CD4-positive, alpha-beta T cell treated with Interleukin-21 for 1 hour (primary cell): ENCODE data around the gene EPGN.
A peak's percentile ranks its signal among the peaks of the same experiment; 100 is the strongest.

Experiments used
- DNase-seq: peaks from one replicate; pipeline ENCODE4 v3.0.0-alpha.2; 2020

The EPGN gene

DNA sequence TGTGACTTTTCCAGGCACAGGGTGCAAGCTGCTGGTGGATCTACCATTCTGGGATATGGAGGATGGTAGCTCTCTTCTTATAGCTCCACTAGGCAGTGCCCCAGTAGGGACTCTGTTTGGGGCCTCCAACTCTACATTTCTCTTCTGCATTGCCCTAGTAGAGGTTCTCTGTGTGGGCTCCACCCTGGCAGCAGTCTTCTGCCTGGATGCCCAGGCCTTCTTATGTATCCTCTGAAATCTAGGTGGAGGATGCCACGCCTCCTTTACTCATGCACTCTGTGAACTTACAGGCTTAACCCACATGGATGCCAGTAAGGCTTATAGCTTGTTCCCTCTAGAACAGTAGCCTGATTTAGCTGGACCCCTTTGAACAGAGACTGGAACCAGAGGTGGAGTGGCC lies 35.8 kb downstream of the EPGN start:
- DNase-seq, result no peak

DNA sequence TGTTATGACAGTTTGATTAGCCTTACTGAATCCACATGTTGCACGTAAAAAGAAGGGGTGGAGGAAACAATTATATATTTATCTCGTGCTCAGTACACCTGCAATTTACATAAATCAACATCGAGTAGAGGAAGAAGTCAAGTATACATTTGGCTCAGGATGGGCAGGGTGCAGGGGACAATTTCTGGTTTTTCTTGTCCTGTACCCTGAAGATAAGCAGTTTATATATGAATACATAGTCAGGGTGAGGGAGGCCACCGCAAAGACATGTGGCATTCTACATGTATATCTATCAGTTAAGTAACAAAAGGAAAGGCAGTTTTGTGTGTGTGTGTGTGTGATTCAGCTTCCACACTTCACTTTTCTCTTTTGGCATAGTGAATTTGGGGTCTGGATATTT lies 45.6 kb downstream of the EPGN start:
- DNase-seq, result no peak

DNA sequence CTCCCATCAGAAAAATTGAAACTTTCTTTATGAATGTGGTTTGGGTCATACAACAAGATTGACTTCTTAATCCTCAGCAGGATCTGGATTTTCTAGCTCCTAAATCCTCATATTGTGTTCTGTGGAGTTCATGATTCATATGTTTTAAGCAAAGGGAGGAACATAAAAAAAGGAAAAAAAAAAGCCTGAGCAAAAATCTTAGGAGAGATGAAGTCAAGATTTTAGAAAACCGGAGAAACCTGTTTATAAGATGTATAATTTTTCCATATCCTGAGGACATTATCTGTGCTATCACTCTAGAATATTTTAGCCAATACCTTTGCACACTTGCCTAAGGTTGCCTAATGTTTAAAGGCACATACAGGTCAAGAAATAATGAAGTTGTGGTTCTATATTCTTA lies 49.7 kb downstream of the EPGN start:
- no peak for DNase-seq

DNA sequence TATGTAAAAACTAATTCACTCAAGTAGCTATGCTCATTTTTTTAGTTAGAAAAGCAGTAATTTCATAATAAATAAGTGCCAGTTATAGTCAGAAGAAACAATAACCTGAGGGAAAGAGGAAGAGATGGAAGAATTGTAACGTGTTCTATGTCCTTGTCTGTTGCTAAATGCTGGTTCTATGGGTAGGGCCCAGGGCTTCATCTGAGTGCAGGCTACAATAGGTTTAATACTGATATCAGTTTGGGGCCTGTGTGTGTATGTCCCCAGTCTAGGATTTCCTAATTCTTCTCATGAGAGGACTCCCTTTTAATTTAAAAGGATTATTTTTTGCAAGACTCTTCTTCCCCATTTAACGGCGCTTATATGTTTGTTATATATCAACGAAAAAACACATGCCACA lies 53.4 kb downstream of the EPGN start:
- DNase-seq, result no peak

DNA sequence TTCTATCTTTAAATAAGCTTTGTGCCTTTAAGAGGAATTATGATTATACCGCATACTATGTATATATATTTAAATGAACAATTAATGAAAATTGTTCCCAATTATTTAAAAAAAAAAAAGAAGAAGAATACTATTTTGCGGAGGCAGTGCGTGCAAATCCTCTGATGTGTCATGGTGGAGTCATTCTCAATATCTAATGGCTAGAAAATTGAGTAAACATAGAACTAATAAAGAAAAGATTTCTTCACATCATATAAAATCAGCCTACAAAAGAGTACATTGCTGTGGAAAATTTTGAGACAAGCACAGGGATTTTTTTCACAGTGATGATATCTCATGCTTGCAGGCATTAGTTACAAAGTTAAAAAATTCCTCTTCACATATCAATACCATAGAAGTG lies 54.1 kb downstream of the EPGN start:
- DNase-seq, result no peak

DNA sequence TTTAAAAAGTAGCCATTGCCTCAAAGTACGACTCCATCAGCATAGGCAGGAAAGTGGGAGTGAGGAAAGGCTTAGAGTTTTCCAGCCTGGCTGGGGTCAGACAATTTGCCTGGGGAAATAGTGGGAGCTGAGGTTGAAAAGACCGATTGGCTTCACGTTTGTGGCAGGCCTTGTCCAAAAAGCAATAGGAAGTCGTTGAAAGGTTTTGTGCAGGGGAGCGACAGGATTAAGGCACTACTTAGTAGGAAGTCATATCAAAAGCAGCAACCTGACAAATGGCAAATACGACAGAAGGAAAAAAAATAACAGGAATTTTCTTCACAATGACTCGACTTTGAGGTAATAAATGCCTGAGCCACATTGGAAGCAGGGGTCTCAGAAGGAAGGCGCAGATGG lies 56.0 kb downstream of the EPGN start:
- no peak for DNase-seq

DNA sequence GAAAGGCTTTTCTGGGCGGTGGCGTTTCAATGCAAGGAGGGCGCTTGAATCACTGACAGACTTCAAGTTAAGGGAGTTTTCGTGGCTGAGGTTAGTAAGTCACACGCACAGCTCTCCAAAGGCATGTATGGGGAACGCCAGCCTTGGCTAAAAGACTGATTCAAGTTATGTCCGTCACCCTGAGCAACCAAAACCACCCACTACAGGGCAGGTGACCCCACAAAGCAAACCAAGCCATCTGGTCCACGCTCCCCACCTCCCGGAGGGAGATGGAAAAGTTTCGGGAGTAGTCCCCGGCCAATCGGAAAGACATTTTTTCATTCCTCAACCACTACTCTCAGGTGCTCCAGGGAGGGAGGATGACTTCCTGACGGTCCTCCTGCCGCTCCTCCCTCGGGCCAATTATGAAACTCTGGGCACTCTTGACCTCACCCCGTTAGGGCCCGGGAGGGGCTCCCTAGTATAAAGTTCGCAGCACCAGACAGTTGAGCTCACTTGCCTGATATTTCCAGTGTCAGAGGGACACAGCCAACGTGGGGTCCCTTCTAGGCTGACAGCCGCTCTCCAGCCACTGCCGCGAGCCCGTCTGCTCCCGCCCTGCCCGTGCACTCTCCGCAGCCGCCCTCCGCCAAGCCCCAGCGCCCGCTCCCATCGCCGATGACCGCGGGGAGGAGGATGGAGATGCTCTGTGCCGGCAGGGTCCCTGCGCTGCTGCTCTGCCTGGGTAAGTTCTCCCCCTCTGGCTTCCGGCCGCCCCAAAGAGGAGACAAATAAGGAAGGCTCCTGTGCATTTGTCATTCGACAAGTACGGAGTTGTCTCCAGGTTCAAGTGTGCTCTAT lies 56.6 kb downstream of the EPGN start, which contains the start of gene EREG:
Gene EREG, plus strand, starts transcription at position 494 of the 840 bp plus-strand sequence. Its CDS starts 164 bp downstream, at position 658.
- peak; percentile 13 for DNase-seq

DNA sequence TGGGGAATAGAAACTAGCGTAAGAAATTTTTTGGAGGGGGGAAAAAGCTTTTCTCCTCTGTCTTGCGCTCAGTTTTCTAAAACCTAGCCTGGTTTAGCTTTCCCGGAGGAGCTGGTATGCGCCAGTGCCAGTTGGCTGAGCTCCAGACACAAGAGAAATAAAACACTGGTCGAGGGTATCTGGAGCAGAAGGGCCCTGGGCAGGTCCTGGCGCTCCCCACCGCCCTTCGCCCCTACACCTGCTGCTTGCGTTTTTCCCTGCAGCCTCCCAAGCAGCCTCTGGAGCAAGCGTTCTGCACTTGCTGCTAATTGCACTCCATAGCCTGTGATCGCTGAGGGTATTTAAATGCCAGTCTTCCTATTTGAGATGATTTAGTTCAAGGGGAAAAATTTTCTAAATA lies 57.5 kb downstream of the EPGN start:
- no peak for DNase-seq
